Cardiac muscle cell (in vitro differentiated cells and primary cell): ENCODE results near the gene FBXL7. TPM values are rescaled to one million over a fixed set of nuclear protein-coding genes. Genes with fewer than 3 reads are reported as not detected.
A peak's percentile ranks its signal among the peaks of the same experiment; 100 is the strongest.

Experiments used
- DNase-seq, 2 donors: peaks; one replicate each; pipeline versions ENCODE4 v3.0.0 to v3.0.0-alpha.2; 2010 to 2017; ENCODE audit warnings: low read depth in 1 of 2, low spot score in 1 of 2
- H3K27ac ChIP-seq: fragments of 200-600 bp; sonication (generic); 2 replicates; pipeline ENCODE4 v1.5.1; 2016
- H3K27me3 ChIP-seq: fragments of 200-600 bp; sonication (generic); 2 replicates; pipeline ENCODE4 v1.6.0; 2016; ENCODE audit warnings: control low read depth
- H3K36me3 ChIP-seq: fragments of 200-600 bp; sonication (generic); 2 replicates; pipeline ENCODE4 v1.5.1; 2016; ENCODE audit warnings: control low read depth
- H3K4me1 ChIP-seq: fragments of 200-600 bp; sonication (generic); 2 replicates; pipeline ENCODE4 v1.8.1; 2017; ENCODE audit warnings: low read depth, mild to moderate bottlenecking, mixed run types
- H3K4me3 ChIP-seq: fragments of 200-600 bp; sonication (generic); 2 replicates; pipeline ENCODE4 v1.5.1; 2016; ENCODE audit warnings: mild to moderate bottlenecking
- H3K9me3 ChIP-seq: fragments of 200-600 bp; sonication (generic); 2 replicates; pipeline ENCODE4 v1.5.1; 2017; ENCODE audit warnings: low read depth, mild to moderate bottlenecking, control low read depth
- polyA plus RNA-seq: library from polyadenylated mRNA; unstranded; fragments of >200 nt; fragmentation: Nextera tagmentation; extraction: Ambion mirVana; gene quantifications from 2 replicates; pipeline ENCODE4 v1.2.1, GENCODE V29; 2016
- total RNA-seq: library from RNA; depleted of rRNA; stranded (reverse); fragments of >200 nt; gene quantifications from 2 replicates; pipeline ENCODE4 v1.2.3, GENCODE V29; 2016
- TF ChIP-seq, protein P1 (sequence below): IDR thresholded peaks from 2 replicates; pipeline ENCODE4 v1.5.1; 2012; ENCODE audit warnings: low read depth, mild to moderate bottlenecking, low read length

Gene FBXL7
- total and polyA plus RNA-seq, 2 experiments from 2014 or later: 16.7 to 22.5 TPM

DNA sequence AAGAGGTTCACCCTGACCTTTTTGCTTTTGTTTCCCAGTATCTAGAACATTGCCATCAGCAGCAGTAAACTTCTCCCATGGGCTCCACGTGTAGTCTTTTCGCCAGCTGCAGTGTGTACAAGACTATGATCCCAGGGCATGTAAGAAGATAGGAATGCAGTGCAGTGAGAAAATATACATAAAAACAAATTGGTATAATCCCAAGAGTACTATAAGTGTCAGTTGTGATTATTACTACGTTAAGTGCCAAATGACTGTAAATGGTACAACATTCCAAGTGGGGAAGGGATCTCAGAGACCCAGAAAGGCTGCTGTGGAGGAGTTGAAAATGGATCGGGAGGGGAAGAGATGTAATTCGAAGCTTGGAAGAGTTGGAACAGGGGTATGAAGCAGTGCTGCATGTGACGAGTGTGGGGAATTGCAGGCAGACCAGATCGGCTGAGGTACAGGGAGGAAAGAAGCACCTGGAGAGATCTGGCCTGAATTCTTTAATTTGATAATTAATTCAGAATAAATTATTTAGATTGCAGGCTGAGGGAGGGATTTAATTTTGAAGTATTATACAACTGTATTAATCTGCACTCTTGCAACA, 95.1 kb downstream of the FBXL7 start:
- no peak for DNase-seq
- Histone ChIP-seq H3K27me3 (no peaks in the 10 kb centered on the region), H3K27ac (no peak overlapping the region), H3K4me1 (peaks cover 16% of the 10 kb centered on the region), H3K9me3 (no peaks in the 10 kb centered on the region), H3K4me3 (no peak overlapping the region), H3K36me3 (no peaks in the 10 kb centered on the region)
- TF ChIP-seq, protein P1, sequence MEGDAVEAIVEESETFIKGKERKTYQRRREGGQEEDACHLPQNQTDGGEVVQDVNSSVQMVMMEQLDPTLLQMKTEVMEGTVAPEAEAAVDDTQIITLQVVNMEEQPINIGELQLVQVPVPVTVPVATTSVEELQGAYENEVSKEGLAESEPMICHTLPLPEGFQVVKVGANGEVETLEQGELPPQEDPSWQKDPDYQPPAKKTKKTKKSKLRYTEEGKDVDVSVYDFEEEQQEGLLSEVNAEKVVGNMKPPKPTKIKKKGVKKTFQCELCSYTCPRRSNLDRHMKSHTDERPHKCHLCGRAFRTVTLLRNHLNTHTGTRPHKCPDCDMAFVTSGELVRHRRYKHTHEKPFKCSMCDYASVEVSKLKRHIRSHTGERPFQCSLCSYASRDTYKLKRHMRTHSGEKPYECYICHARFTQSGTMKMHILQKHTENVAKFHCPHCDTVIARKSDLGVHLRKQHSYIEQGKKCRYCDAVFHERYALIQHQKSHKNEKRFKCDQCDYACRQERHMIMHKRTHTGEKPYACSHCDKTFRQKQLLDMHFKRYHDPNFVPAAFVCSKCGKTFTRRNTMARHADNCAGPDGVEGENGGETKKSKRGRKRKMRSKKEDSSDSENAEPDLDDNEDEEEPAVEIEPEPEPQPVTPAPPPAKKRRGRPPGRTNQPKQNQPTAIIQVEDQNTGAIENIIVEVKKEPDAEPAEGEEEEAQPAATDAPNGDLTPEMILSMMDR: no peak

DNA sequence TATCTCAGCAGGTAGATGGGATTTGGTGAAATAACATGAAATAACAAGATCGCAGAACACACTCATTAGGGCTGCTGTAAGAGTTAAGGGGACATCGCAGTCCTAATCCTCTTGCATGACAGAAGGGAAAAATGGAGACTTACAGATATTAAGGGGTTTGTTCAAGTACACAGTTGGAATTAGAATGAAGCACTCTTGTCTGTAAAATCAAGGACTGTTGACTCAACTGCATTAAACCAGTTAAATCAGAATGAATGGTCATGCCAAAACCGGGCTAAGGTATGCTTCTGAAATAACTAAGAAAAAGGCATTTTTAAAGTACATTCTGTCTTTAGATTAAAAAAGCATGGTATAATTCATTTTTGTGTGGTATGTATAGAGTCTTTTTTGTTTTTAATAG, 95.9 kb downstream of the FBXL7 start:
- Histone ChIP-seq H3K4me1 (peaks cover 9% of the 10 kb centered on the region), H3K27me3 (no peaks in the 10 kb centered on the region), H3K9me3 (no peaks in the 10 kb centered on the region), H3K4me3 (no peak overlapping the region), H3K36me3 (no peaks in the 10 kb centered on the region), H3K27ac (no peak overlapping the region)
- TF ChIP-seq, protein P1: no peak
- no peak for DNase-seq

DNA sequence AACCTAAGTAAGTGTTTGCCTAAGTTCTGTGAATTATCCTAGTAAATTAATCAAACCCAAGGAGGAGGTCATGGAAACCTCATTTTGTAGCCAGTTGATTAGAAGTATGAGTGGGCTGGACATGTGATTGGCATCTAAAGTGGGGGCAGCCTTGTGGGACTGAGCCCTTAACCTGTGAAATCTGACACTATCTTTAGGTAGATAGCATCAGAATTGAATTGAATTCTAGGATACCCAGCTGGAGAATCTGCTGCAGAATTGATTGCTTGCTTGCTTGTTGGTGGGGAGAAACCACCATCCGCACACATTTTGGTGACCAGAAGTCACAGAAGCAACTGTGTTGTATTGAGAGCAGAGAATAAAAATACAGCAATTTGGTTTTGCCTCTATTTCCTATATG, 97.0 kb downstream of the FBXL7 start:
- Histone ChIP-seq H3K9me3 (no peaks in the 10 kb centered on the region), H3K4me3 (no peak overlapping the region), H3K27ac (no peak overlapping the region), H3K36me3 (no peaks in the 10 kb centered on the region), H3K4me1 (peaks cover 9% of the 10 kb centered on the region), H3K27me3 (no peaks in the 10 kb centered on the region)
- no peak for DNase-seq
- TF ChIP-seq, protein P1: no peak

- H3K27ac ChIP-seq: no peak overlapping the region
- H3K27me3 ChIP-seq: no peaks in the 10 kb centered on the region
- H3K4me1 ChIP-seq: peaks cover 6% of the 10 kb centered on the region
- H3K4me3 ChIP-seq: no peak overlapping the region
- no peak for DNase-seq
- no peaks in the 10 kb centered on the region for H3K9me3 ChIP-seq
- TF ChIP-seq, protein P1: no peak
- no peaks in the 10 kb centered on the region for H3K36me3 ChIP-seq
Observed at GRCh38 chr5:15597804-15598203, 97.8 kb downstream of the FBXL7 start.

DNA sequence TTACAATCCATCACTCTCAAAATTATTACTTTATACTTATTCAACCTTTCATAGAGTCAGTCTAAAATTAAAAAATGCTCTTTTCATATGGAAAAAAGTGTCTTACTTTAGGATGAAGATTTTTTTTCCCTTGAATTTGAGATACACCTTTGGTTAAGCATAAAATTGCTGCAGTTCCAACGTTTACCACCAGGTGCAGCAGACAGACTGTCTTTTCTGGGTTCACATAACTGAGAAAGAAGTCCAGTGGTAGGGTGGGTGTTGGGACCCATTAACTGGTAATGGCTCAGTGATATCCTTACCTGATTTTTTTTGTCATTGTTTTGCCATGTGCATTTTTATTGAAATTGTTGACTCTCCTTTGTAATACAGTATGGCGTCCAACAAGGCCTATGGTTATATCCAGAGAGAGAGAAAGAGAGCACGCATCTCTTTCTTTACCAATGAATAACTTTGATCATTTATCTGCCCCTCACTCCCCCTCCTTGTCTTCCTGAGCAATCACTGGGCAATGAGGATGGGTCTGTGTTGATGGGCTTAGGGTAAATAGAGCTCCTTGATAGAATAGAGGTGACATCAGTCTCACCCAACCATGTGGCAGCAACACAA, 98.4 kb downstream of the FBXL7 start:
- H3K27me3 ChIP-seq: no peaks in the 10 kb centered on the region
- H3K4me1 ChIP-seq: peaks cover 6% of the 10 kb centered on the region
- H3K4me3 ChIP-seq: no peak overlapping the region
- H3K9me3 ChIP-seq: no peaks in the 10 kb centered on the region
- H3K36me3 ChIP-seq: no peaks in the 10 kb centered on the region
- H3K27ac ChIP-seq: no peak overlapping the region
- TF ChIP-seq, protein P1: peak; percentile 58
- peak in 1 of 2 donors; percentile 29 for DNase-seq
